IMR-90 (cell line): ENCODE results near the gene SPATS2L. TPM values are rescaled to one million over a fixed set of nuclear protein-coding genes. Genes with fewer than 3 reads are reported as not detected.

Experiments used
- ATAC-seq: fragments of 200-7000 bp; cut with Tn5 transposase; 2 replicates; pipeline ENCODE4 v1.9.1; 2020; ENCODE audit warnings: low read depth, mild to moderate bottlenecking, moderate library complexity
- BruUV-seq: library from RNA; stranded (reverse); fragments of 400-500 nt; replicated peaks from 2 replicates; lab custom pipeline; 2021; lab: Mats Ljungman, UMichigan
- CTCF ChIA-PET: fragments of 300-600 bp; formaldehyde crosslinking; extraction: SDS; loops from one replicate; lab custom pipeline; 2021; ENCODE audit warnings: antibody characterized with exemption; lab: Yijun Ruan, JAX
- POLR2A ChIA-PET: fragments of 300-600 bp; sonication (Branson Sonifier 250); formaldehyde crosslinking; loops from one replicate; lab custom pipeline; 2022; ENCODE audit warnings: antibody characterized with exemption; ENCODE audit not compliant: unreplicated experiment; lab: Charles Lee
- DNase-seq: peaks from one replicate; pipeline ENCODE4 v3.0.0; 2013
- H2AFZ ChIP-seq: replicated peaks from 2 replicates; pipeline ENCODE3; 2013; ENCODE audit warnings: low read length, mild to moderate bottlenecking; ENCODE audit not compliant: poor library complexity
- H2AK5ac ChIP-seq: 2 replicates; pipeline ENCODE4 v1.6.1; 2013; ENCODE audit warnings: low read depth, low read length, inconsistent platforms
- H2AK9ac ChIP-seq: replicated peaks from 2 replicates; pipeline ENCODE3; 2013; ENCODE audit warnings: mild to moderate bottlenecking, low read depth, low read length, moderate library complexity; ENCODE audit not compliant: poor library complexity
- H2BK120ac ChIP-seq: 2 replicates; pipeline ENCODE4 v1.6.1; 2013; ENCODE audit warnings: low read depth, low read length, inconsistent platforms
- H2BK15ac ChIP-seq: 3 replicates; pipeline ENCODE4 v1.6.1; 2013; ENCODE audit warnings: low read depth, low read length, inconsistent platforms
- H2BK20ac ChIP-seq: 2 replicates; pipeline ENCODE4 v1.6.1; 2013; ENCODE audit warnings: low read depth, mild to moderate bottlenecking, inconsistent platforms, low read length, moderate library complexity
- H2BK5ac ChIP-seq: 2 replicates; pipeline ENCODE4 v1.6.1; 2013; ENCODE audit warnings: mild to moderate bottlenecking, low read depth, low read length, inconsistent platforms; ENCODE audit not compliant: poor library complexity, severe bottlenecking
- H3K14ac ChIP-seq: replicated peaks from 2 replicates; pipeline ENCODE4 v1.6.1; 2013; ENCODE audit warnings: low read depth, low read length, inconsistent platforms
- H3K18ac ChIP-seq: 2 replicates; pipeline ENCODE4 v1.6.1; 2013; ENCODE audit warnings: low read depth, low read length, control low read depth
- H3K23ac ChIP-seq: 2 replicates; pipeline ENCODE4 v1.6.1; 2013; ENCODE audit warnings: low read depth, low read length, inconsistent platforms
- H3K27ac ChIP-seq: 2 replicates; pipeline ENCODE4 v1.5.1; 2013; ENCODE audit warnings: mild to moderate bottlenecking, control low read depth, low read length; ENCODE audit not compliant: insufficient read depth
- H3K27me3 ChIP-seq: 2 replicates; pipeline ENCODE4 v1.6.1; 2013; ENCODE audit warnings: low read length; ENCODE audit not compliant: control insufficient read depth, insufficient read depth
- H3K36me3 ChIP-seq: 2 replicates; pipeline ENCODE4 v1.6.1; 2013; ENCODE audit warnings: low read length, mixed read lengths; ENCODE audit not compliant: control insufficient read depth, insufficient read depth
- H3K4ac ChIP-seq: 2 replicates; pipeline ENCODE4 v1.6.1; 2013; ENCODE audit warnings: low read depth, low read length, inconsistent platforms
- H3K4me1 ChIP-seq: 2 replicates; pipeline ENCODE4 v1.6.1; 2013; ENCODE audit warnings: low read length, mixed read lengths; ENCODE audit not compliant: control insufficient read depth, insufficient read depth
- H3K4me2 ChIP-seq: 2 replicates; pipeline ENCODE4 v1.6.1; 2013; ENCODE audit warnings: low read depth, mild to moderate bottlenecking, control low read depth, low read length, moderate library complexity
- H3K4me3 ChIP-seq: 2 replicates; pipeline ENCODE4 v1.5.1; 2013; ENCODE audit warnings: low read depth, mild to moderate bottlenecking, control low read depth, low read length, moderate library complexity; ENCODE audit not compliant: insufficient read depth
- H3K56ac ChIP-seq: 2 replicates; pipeline ENCODE4 v1.6.1; 2013; ENCODE audit warnings: low read length, inconsistent platforms; ENCODE audit not compliant: insufficient read depth; ENCODE audit errors: extremely low read depth
- H3K79me1 ChIP-seq, 2 experiments: 2 replicates each; pipeline ENCODE4 v1.6.1; 2013; ENCODE audit warnings: low read length in 2 of 2, inconsistent platforms in 1 of 2, low read depth in 1 of 2
- H3K9ac ChIP-seq: 2 replicates; pipeline ENCODE4 v1.6.1; 2013; ENCODE audit warnings: low read depth, low read length, control low read depth
- H3K9me1 ChIP-seq: 2 replicates; pipeline ENCODE4 v1.6.1; 2013; ENCODE audit warnings: low read length, inconsistent platforms; ENCODE audit not compliant: insufficient read depth
- H3K9me3 ChIP-seq: 2 replicates; pipeline ENCODE4 v1.6.1; 2013; ENCODE audit warnings: low read length; ENCODE audit not compliant: control insufficient read depth, insufficient read depth
- H4K20me1 ChIP-seq: 2 replicates; pipeline ENCODE4 v1.6.1; 2013; ENCODE audit warnings: low read length, inconsistent platforms; ENCODE audit not compliant: insufficient read depth
- H4K5ac ChIP-seq: 2 replicates; pipeline ENCODE4 v1.6.1; 2013; ENCODE audit warnings: mild to moderate bottlenecking, low read depth, low read length, control low read depth
- H4K8ac ChIP-seq, 2 experiments: 2 replicates each; pipeline ENCODE4 v1.6.1; 2013; ENCODE audit warnings: low read depth in 2 of 2, low read length in 2 of 2, control low read depth in 1 of 2, inconsistent platforms in 1 of 2
- H4K91ac ChIP-seq: 2 replicates; pipeline ENCODE4 v1.6.1; 2013; ENCODE audit warnings: low read depth, low read length, inconsistent platforms; ENCODE audit not compliant: insufficient read depth
- BHLHE40 ChIP-seq: fragments of 150-350 bp; IDR thresholded peaks from 2 replicates; pipeline ENCODE4 v1.6.1; 2016; ENCODE audit warnings: mild to moderate bottlenecking, low read depth, low read length
- CEBPB ChIP-seq: IDR thresholded peaks from 2 replicates; pipeline ENCODE4 v1.6.1; 2012; ENCODE audit warnings: low read depth, low read length, improper control_type of control experiment
- FOS ChIP-seq: fragments of 150-350 bp; IDR thresholded peaks from 2 replicates; pipeline ENCODE4 v1.6.1; 2016; ENCODE audit warnings: low read depth, low read length
- MAZ ChIP-seq: IDR thresholded peaks from 2 replicates; pipeline ENCODE4 v1.6.1; 2012; ENCODE audit warnings: low read depth, mild to moderate bottlenecking, low read length, improper control_type of control experiment, moderate library complexity, borderline replicate concordance
- MXI1 ChIP-seq: IDR thresholded peaks from 2 replicates; pipeline ENCODE4 v1.6.1; 2012; ENCODE audit warnings: low read depth, mild to moderate bottlenecking, low read length, moderate library complexity, borderline replicate concordance
- NFE2L2 ChIP-seq: fragments of 150-350 bp; IDR thresholded peaks from 2 replicates; pipeline ENCODE4 v1.6.1; 2016; ENCODE audit warnings: low read depth, mild to moderate bottlenecking, low read length
- POLR2A ChIP-seq: IDR thresholded peaks from 2 replicates; pipeline ENCODE4 v1.6.1; 2012; ENCODE audit warnings: mild to moderate bottlenecking, low read depth, low read length
- RAD21 ChIP-seq: IDR thresholded peaks from 2 replicates; pipeline ENCODE4 v1.6.1; 2012; ENCODE audit warnings: low read length, improper control_type of control experiment
- RCOR1 ChIP-seq: IDR thresholded peaks from 2 replicates; pipeline ENCODE4 v1.6.1; 2012; ENCODE audit warnings: mild to moderate bottlenecking, low read length, improper control_type of control experiment; ENCODE audit not compliant: insufficient replicate concordance
- RFX5 ChIP-seq: IDR thresholded peaks from 2 replicates; pipeline ENCODE4 v1.8.0; 2012; ENCODE audit warnings: low read depth, mild to moderate bottlenecking, low read length, moderate library complexity
- SMC3 ChIP-seq: fragments of 150-350 bp; IDR thresholded peaks from 2 replicates; pipeline ENCODE4 v1.6.1; 2016; ENCODE audit warnings: low read depth, mild to moderate bottlenecking, antibody characterized with exemption, low read length, moderate library complexity
- WGBS, 2 experiments: methylation state at CpG; one replicate each; pipeline versions ENCODE4 v1.1.5 to v1.1.7; 2013; ENCODE audit warnings: missing lambda C conversion rate in 2 of 2; ENCODE audit not compliant: insufficient read length in 1 of 2; ENCODE audit errors: extremely low coverage in 2 of 2; 5-methylcytosine and 5-hydroxymethylcytosine counted together
- dilution Hi-C: fragments of 300-500 bp; cut with HindIII; formaldehyde crosslinking; loops from one replicate; pipeline ENCODE4 v1.14.3; 2018; ENCODE audit warnings: low sequenced_read_pairs; ENCODE audit not compliant: unreplicated experiment
- in situ Hi-C: fragments of 300-500 bp; cut with MboI; formaldehyde crosslinking; loops from 3 replicates; pipeline ENCODE4 v1.14.3; 2019; ENCODE audit warnings: low sequenced_read_pairs, inconsistent platforms, mixed read lengths
- intact Hi-C: fragments of 100-400 bp; cut with micrococcal nuclease; formaldehyde crosslinking; loops from 2 replicates; pipeline ENCODE4 v1.10.0; 2022
- polyA plus RNA-seq, 3 experiments: library from polyadenylated mRNA; depleted of rRNA; stranded (reverse); fragments of >200 nt; gene quantifications; 2 replicates each; pipeline ENCODE4 v1.2.3, GENCODE V29; 2012; ENCODE audit warnings: low replicate concordance in 1 of 3
- total RNA-seq: library from RNA; depleted of rRNA; stranded (reverse); fragments of >200 nt; gene quantifications from 2 replicates; pipeline ENCODE4 v1.2.3, GENCODE V29; 2012
- TF ChIP-seq, protein P1 (sequence below): fragments of 150-350 bp; IDR thresholded peaks from 2 replicates; pipeline ENCODE4 v1.6.1; 2016; ENCODE audit warnings: low read depth, mild to moderate bottlenecking, low read length, moderate library complexity, borderline replicate concordance
- TF ChIP-seq, protein P2 (sequence below): fragments of 150-350 bp; IDR thresholded peaks from 2 replicates; pipeline ENCODE4 v1.6.1; 2017; ENCODE audit warnings: mild to moderate bottlenecking, antibody characterized with exemption, low read length, low read depth
- TF ChIP-seq, protein P3 (sequence below): conservative IDR thresholded peaks from 2 replicates; pipeline ENCODE4 v1.5.1; 2012; ENCODE audit warnings: mild to moderate bottlenecking, low read depth, low read length, improper control_type of control experiment

The SPATS2L gene
- total and polyA plus RNA-seq, 2 of the 4 experiments (the other 2 are of a cell fraction), result 118 to 155 TPM

DNA sequence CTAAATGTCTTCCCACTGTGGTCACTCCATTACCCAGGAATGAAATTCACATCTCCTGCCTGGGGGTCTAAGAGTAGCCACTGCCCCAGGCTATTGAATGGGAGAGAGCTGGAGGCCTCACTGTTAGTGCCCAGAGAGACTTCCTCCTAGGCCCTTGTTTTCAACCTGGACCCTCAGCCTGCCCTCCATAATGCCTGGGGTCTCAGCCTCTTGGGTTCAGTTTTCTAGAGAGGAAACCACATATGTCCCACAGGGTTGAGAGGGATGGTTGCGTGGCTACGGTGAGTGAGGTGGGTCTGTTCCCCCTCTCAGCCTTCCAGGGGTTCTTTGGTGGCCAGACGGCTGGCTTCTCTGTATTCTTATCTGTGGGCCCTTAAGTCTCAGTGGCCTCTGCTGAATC is 43.4 kb downstream of the SPATS2L start:
- TF ChIP-seq BHLHE40 (no peak), NFE2L2 (no peak), RCOR1 (no peak), RFX5 (no peak), MXI1 (no peak), FOS (no peak), RAD21 (no peak), POLR2A (no peak), MAZ (no peak), SMC3 (no peak), CEBPB (no peak)
- TF ChIP-seq, protein P1, sequence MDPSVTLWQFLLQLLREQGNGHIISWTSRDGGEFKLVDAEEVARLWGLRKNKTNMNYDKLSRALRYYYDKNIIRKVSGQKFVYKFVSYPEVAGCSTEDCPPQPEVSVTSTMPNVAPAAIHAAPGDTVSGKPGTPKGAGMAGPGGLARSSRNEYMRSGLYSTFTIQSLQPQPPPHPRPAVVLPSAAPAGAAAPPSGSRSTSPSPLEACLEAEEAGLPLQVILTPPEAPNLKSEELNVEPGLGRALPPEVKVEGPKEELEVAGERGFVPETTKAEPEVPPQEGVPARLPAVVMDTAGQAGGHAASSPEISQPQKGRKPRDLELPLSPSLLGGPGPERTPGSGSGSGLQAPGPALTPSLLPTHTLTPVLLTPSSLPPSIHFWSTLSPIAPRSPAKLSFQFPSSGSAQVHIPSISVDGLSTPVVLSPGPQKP, result no peak
- TF ChIP-seq, protein P2, sequence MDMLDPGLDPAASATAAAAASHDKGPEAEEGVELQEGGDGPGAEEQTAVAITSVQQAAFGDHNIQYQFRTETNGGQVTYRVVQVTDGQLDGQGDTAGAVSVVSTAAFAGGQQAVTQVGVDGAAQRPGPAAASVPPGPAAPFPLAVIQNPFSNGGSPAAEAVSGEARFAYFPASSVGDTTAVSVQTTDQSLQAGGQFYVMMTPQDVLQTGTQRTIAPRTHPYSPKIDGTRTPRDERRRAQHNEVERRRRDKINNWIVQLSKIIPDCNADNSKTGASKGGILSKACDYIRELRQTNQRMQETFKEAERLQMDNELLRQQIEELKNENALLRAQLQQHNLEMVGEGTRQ, result no peak
- TF ChIP-seq, protein P3, sequence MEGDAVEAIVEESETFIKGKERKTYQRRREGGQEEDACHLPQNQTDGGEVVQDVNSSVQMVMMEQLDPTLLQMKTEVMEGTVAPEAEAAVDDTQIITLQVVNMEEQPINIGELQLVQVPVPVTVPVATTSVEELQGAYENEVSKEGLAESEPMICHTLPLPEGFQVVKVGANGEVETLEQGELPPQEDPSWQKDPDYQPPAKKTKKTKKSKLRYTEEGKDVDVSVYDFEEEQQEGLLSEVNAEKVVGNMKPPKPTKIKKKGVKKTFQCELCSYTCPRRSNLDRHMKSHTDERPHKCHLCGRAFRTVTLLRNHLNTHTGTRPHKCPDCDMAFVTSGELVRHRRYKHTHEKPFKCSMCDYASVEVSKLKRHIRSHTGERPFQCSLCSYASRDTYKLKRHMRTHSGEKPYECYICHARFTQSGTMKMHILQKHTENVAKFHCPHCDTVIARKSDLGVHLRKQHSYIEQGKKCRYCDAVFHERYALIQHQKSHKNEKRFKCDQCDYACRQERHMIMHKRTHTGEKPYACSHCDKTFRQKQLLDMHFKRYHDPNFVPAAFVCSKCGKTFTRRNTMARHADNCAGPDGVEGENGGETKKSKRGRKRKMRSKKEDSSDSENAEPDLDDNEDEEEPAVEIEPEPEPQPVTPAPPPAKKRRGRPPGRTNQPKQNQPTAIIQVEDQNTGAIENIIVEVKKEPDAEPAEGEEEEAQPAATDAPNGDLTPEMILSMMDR, result no peak
- Histone ChIP-seq H4K20me1 (peaks cover 34% of the 10 kb centered on the region; the same call in 1 of the 2 replicates), H2BK120ac (no peak overlapping the region), H2BK15ac (no peak overlapping the region), H3K23ac (no peak overlapping the region), H3K56ac (no peak overlapping the region), H2BK20ac (no peak overlapping the region), H3K14ac (no peak overlapping the region; the same call in 1 of the 2 replicates), H2BK5ac (peak overlapping the region; percentile 30), H2AK9ac (no peak overlapping the region), H2AFZ (no peak overlapping the region), H3K4me2 (no peak overlapping the region), H3K18ac (no peak overlapping the region; the same call in 1 of the 2 replicates), H4K91ac (peak overlapping the region; percentile 26; the same call in 1 of the 2 replicates), H3K9me3 (no peaks in the 10 kb centered on the region), H3K27ac (peak overlapping the region; percentile 3; the same call in 1 of the 2 replicates), H4K8ac (peak overlapping the region in 1 of 2 experiments; percentile 31; a peak in 1 of 4 replicates), H3K9me1 (peaks cover 20% of the 10 kb centered on the region), H3K36me3 (peaks cover 15% of the 10 kb centered on the region), H3K4me3 (no peak overlapping the region), H3K79me1 (peaks cover 32 to 89% of the 10 kb centered on the region in 2 experiments), H3K27me3 (no peaks in the 10 kb centered on the region), H3K4ac (no peak overlapping the region), H2AK5ac (peak overlapping the region; percentile 11; the same call in 1 of the 2 replicates), H4K5ac (no peak overlapping the region; the same call in 1 of the 2 replicates), H3K4me1 (peaks cover 28% of the 10 kb centered on the region), H3K9ac (no peak overlapping the region)
- ATAC-seq, result no peak
- in situ Hi-C loops (no loop called here), intact Hi-C loops (no loop called here), dilution Hi-C loops (no loop called here)
- no TSS peak for BruUV-seq
- POLR2A ChIA-PET, result no interaction called here
- DNase-seq, result no peak
- WGBS, 2 experiments, result no CpG with 5 or more reads among the region's 3 CpGs
- CTCF ChIA-PET, result no interaction called here
